GM12878 (cell line): ENCODE measurements around the gene PLEKHA7. TPM values are rescaled to one million over a fixed set of nuclear protein-coding genes. Genes with fewer than 3 reads are reported as not detected.

Experiments
- ATAC-seq: fragments of 200-7000 bp; cut with Tn5 transposase; 3 replicates; pipeline ENCODE4 v1.9.1; 2020; ENCODE audit warnings: mild to moderate bottlenecking, moderate library complexity
- BruUV-seq: library from RNA; stranded (reverse); fragments of 400-500 nt; replicated peaks from 2 replicates; lab custom pipeline; 2021; lab: Mats Ljungman, UMichigan
- CTCF ChIA-PET: fragments of 300-600 bp; sonication (Branson Sonifier 250); formaldehyde crosslinking; extraction: SDS; loops from one replicate; lab custom pipeline; 2021; ENCODE audit warnings: inconsistent platforms; lab: Yijun Ruan, JAX
- POLR2A ChIA-PET: fragments of 350-600 bp; formaldehyde crosslinking; extraction: SDS; loops from one replicate; lab custom pipeline; 2021; ENCODE audit warnings: inconsistent platforms; lab: Charles Lee
- RAD21 ChIA-PET: fragments of 300-600 bp; sonication (Branson Sonifier 250); formaldehyde crosslinking; loops from one replicate; lab custom pipeline; 2023; ENCODE audit warnings: antibody characterized with exemption; ENCODE audit not compliant: unreplicated experiment; lab: Charles Lee
- SMC1A ChIA-PET: fragments of 300-600 bp; sonication (Branson Sonifier 250); formaldehyde crosslinking; loops from one replicate; lab custom pipeline; 2023; ENCODE audit not compliant: unreplicated experiment, uncharacterized antibody; lab: Charles Lee
- DNase-seq: peaks from one replicate; pipeline ENCODE4 v3.0.0-alpha.2; 2011; ENCODE audit warnings: low read depth, low spot score
- FAIRE-seq: peaks from 3 replicates; lab custom pipeline; 2011; peaks lifted over from hg19 to GRCh38; lab: Jason Lieb, UNC
- H2AFZ ChIP-seq: 2 replicates; pipeline ENCODE4 v1.6.0; 2011; ENCODE audit warnings: low read depth, low read length, control low read depth; ENCODE audit not compliant: control insufficient read depth
- H3K27ac ChIP-seq: 2 replicates; pipeline ENCODE4 v1.5.1; 2011; ENCODE audit warnings: control low read depth; ENCODE audit not compliant: control insufficient read depth, insufficient read depth
- H3K27me3 ChIP-seq, 2 experiments: replicated peaks in 1 of 2; 2 replicates each; pipeline versions ENCODE4 v1.6.0 to v1.6.1; 2011; ENCODE audit warnings: low read length in 1 of 2; ENCODE audit not compliant: control insufficient read depth in 2 of 2, insufficient read depth in 2 of 2
- H3K36me3 ChIP-seq, 2 experiments: 2 replicates each; pipeline ENCODE4 v1.5.1; 2011; ENCODE audit warnings: low read length in 1 of 2; ENCODE audit not compliant: control insufficient read depth in 2 of 2, insufficient read depth in 2 of 2
- H3K4me1 ChIP-seq: 2 replicates; pipeline ENCODE4 v1.6.1; 2011; ENCODE audit warnings: mild to moderate bottlenecking, low read length, moderate library complexity, mixed read lengths; ENCODE audit not compliant: control insufficient read depth, insufficient read depth
- H3K4me2 ChIP-seq: 2 replicates; pipeline ENCODE4 v1.6.0; 2011; ENCODE audit warnings: control low read depth; ENCODE audit not compliant: control insufficient read depth, insufficient read depth
- H3K4me3 ChIP-seq: fragments of 200-600 bp; sonication (generic); 2 replicates; pipeline ENCODE4 v1.5.1; 2016
- H3K79me2 ChIP-seq: 2 replicates; pipeline ENCODE4 v1.6.0; 2011; ENCODE audit warnings: low read length; ENCODE audit not compliant: control insufficient read depth, insufficient read depth
- H3K9ac ChIP-seq: 2 replicates; pipeline ENCODE4 v1.8.0; 2011; ENCODE audit warnings: low read length, control low read depth, mixed read lengths; ENCODE audit not compliant: control insufficient read depth, insufficient read depth
- H3K9me3 ChIP-seq: replicated peaks from 3 replicates; pipeline ENCODE4 v1.5.1; 2011; ENCODE audit warnings: mild to moderate bottlenecking, low read length; ENCODE audit not compliant: control insufficient read depth, insufficient read depth
- H4K20me1 ChIP-seq: 2 replicates; pipeline ENCODE4 v1.6.0; 2011; ENCODE audit not compliant: control insufficient read depth, insufficient read depth
- BCLAF1 ChIP-seq: fragments of 450-650 bp; IDR thresholded peaks from 2 replicates; pipeline ENCODE4 v1.6.1; 2017; ENCODE audit warnings: antibody characterized with exemption, mild to moderate bottlenecking, moderate library complexity
- BRCA1 ChIP-seq: IDR thresholded peaks from 2 replicates; pipeline ENCODE4 v1.6.1; 2011; ENCODE audit warnings: low read depth, low read length, improper control_type of control experiment
- CREM ChIP-seq: IDR thresholded peaks from 2 replicates; pipeline ENCODE4 v1.6.1; 2014; ENCODE audit warnings: antibody characterized with exemption, low read depth
- HSF1 ChIP-seq: fragments of 150-350 bp; IDR thresholded peaks from 2 replicates; pipeline ENCODE4 v1.6.1; 2014; ENCODE audit warnings: mild to moderate bottlenecking, low read depth, low read length
- JUND ChIP-seq: IDR thresholded peaks from 2 replicates; pipeline ENCODE4 v1.6.1; 2012; ENCODE audit warnings: low read depth, mild to moderate bottlenecking, low read length, improper control_type of control experiment, moderate library complexity
- KLF5 ChIP-seq: fragments of 450-650 bp; IDR thresholded peaks from 2 replicates; pipeline ENCODE4 v1.6.1; 2014; ENCODE audit warnings: mild to moderate bottlenecking; ENCODE audit not compliant: partially characterized antibody
- MYC ChIP-seq: IDR thresholded peaks from 2 replicates; pipeline ENCODE4 v1.6.1; 2011; ENCODE audit warnings: mild to moderate bottlenecking, low read length, moderate library complexity, inconsistent platforms; ENCODE audit not compliant: insufficient read depth, insufficient replicate concordance, insufficient read length, severe bottlenecking
- SIN3A ChIP-seq: IDR thresholded peaks from 2 replicates; pipeline ENCODE4 v1.6.1; 2012; ENCODE audit warnings: low read depth, low read length, improper control_type of control experiment
- TARDBP ChIP-seq: IDR thresholded peaks from 2 replicates; pipeline ENCODE4 v1.6.1; 2016; ENCODE audit warnings: borderline replicate concordance
- TBL1XR1 ChIP-seq: IDR thresholded peaks from 2 replicates; pipeline ENCODE4 v1.6.1; 2012; ENCODE audit warnings: low read depth, low read length, improper control_type of control experiment
- WGBS: methylation state at CpG from one replicate; pipeline ENCODE4 v1.1.6; 2016; ENCODE audit warnings: low lambda C conversion rate; ENCODE audit not compliant: insufficient replicate concordance, insufficient coverage; ENCODE audit errors: missing lambda C conversion rate; 5-methylcytosine and 5-hydroxymethylcytosine counted together
- in situ Hi-C: fragments of 300-500 bp; cut with MboI; formaldehyde crosslinking; loops from 9 replicates; pipeline ENCODE4 v1.14.3; 2018; ENCODE audit warnings: mixed read lengths
- intact Hi-C: fragments of 100-400 bp; cut with micrococcal nuclease; formaldehyde crosslinking; loops from one replicate; pipeline ENCODE4 v1.14.2; 2022; ENCODE audit not compliant: unreplicated experiment
- polyA plus RNA-seq, 11 experiments: library from polyadenylated mRNA; depleted of rRNA in 4 of 11; unstranded in 6 of 11; stranded (reverse) in 5 of 11; fragments of >200 nt; fragmentation: Nextera tagmentation in 4 of 11; fragmentation: Illumina TruSeq in 1 of 11; extraction: Ambion mirVana in 4 of 11; extraction: Trizol in 1 of 11; gene quantifications; 1 replicate in 1 of 11; 2 replicates in 10 of 11; pipeline versions ENCODE4 v1.2.1 to v1.2.3, GENCODE V29; 2011 to 2016; ENCODE audit warnings: inconsistent platforms in 2 of 11, missing spikeins in 2 of 11, low read depth in 1 of 11
- total RNA-seq, 4 experiments: library from RNA; depleted of rRNA in 3 of 4; stranded (reverse); fragments of >200 nt in 3 of 4; fragmentation: Illumina TruSeq in 1 of 4; extraction: Trizol in 1 of 4; gene quantifications; 2 replicates each; pipeline versions ENCODE4 v1.2.1 to v1.2.3, GENCODE V29; 2013 to 2021

Gene PLEKHA7
- total and polyA plus RNA-seq, 10 of the 15 experiments (the other 5 are each of a cell fraction or from before 2014, with no cell fraction given) = 0.45 to 5.3 (median 2.1) TPM

GRCh38 chr11:16794047-16794818, 220.0 kb downstream of the PLEKHA7 start:
- Histone ChIP-seq H3K9ac (no peak overlapping the region), H4K20me1 (no peaks in the 10 kb centered on the region), H3K27me3 (no peaks in the 10 kb centered on the region; a peak in 1 of 4 replicates), H3K27ac (no peak overlapping the region), H3K4me2 (no peak overlapping the region), H3K9me3 (no peaks in the 10 kb centered on the region), H3K4me3 (no peak overlapping the region), H3K36me3 (no peaks in the 10 kb centered on the region), H3K79me2 (no peaks in the 10 kb centered on the region), H3K4me1 (0 out of 2 replicates have a peak, but pooled peaks cover 4% of the 10 kb centered on the region), H2AFZ (no peak overlapping the region)
- ChIA-PET POLR2A (no interaction called here), SMC1A (interaction anchor here (0.6 to 1.2 kb wide), 3 partner anchors 9 to 931 kb away, joined by 3 to 4 read pairs (median 3); no protein-coding TSS in a partner anchor), RAD21 (interaction anchor here (1.2 kb wide), 1 partner anchor 26 kb away, joined by 3 read pairs; no protein-coding TSS in a partner anchor), CTCF (interaction anchor here (0.9 to 2.7 kb wide), 2 partner anchors 9 to 17 kb away, joined by 3 to 16 read pairs; no protein-coding TSS in a partner anchor)
- TF ChIP-seq TARDBP = no peak
- no peak for TF ChIP-seq CREM
- TF ChIP-seq MYC = no peak
- TF ChIP-seq KLF5 = no peak
- TF ChIP-seq TBL1XR1 = no peak
- FAIRE-seq (no peak), DNase-seq (no peak), ATAC-seq (no peak)
- in situ Hi-C loops (no loop called here), intact Hi-C loops (no loop called here)
- no TSS peak for BruUV-seq
- 51% methylated on average over 17 of the region's 17 CpGs for WGBS

GRCh38 chr11:16793511-16793910, 220.7 kb downstream of the PLEKHA7 start:
- 11% methylated on average over 3 of the region's 3 CpGs for WGBS
- H2AFZ ChIP-seq = no peak overlapping the region
- ChIA-PET POLR2A (no interaction called here), CTCF (interaction anchor here (1.2 to 2.7 kb wide), 2 partner anchors 8 to 27 kb away, joined by 3 to 16 read pairs; no protein-coding TSS in a partner anchor), SMC1A (interaction anchor here (0.6 kb wide), 1 partner anchor 76 kb away, joined by 3 read pairs; no protein-coding TSS in a partner anchor), RAD21 (interaction anchor here (0.6 to 1.2 kb wide), 2 partner anchors 27 to 267 kb away, joined by 3 to 4 read pairs; no protein-coding TSS in a partner anchor)
- H3K79me2 ChIP-seq = no peaks in the 10 kb centered on the region
- no peak overlapping the region for H3K9ac ChIP-seq
- in situ Hi-C loops (no loop called here), intact Hi-C loops (no loop called here)
- no peak overlapping the region for H3K4me2 ChIP-seq
- no peaks in the 10 kb centered on the region; a peak in 1 of 4 replicates for H3K27me3 ChIP-seq
- no peak overlapping the region for H3K4me3 ChIP-seq
- FAIRE-seq = no peak
- H3K9me3 ChIP-seq = no peaks in the 10 kb centered on the region
- 0 out of 2 replicates have a peak, but pooled peaks cover 4% of the 10 kb centered on the region for H3K4me1 ChIP-seq
- BruUV-seq = no TSS peak
- ATAC-seq = no peak
- no peaks in the 10 kb centered on the region for H3K36me3 ChIP-seq
- DNase-seq = no peak
- no peak overlapping the region for H3K27ac ChIP-seq
- no peaks in the 10 kb centered on the region for H4K20me1 ChIP-seq
- TF ChIP-seq MYC (no peak), HSF1 (no peak), BRCA1 (no peak), BCLAF1 (no peak), SIN3A (no peak), JUND (no peak)
